Kidney (tissue), 14 donors: ENCODE data around the gene FEV. TPM values are rescaled to one million over a fixed set of nuclear protein-coding genes. Genes with fewer than 3 reads are reported as not detected.

ENCODE experiments used
- DNase-seq, 5 donors: peaks; one replicate each; pipeline ENCODE4 v3.0.0-alpha.2; 2013 to 2020
- FAIRE-seq: peaks from 2 replicates; lab custom pipeline; 2012; peaks lifted over from hg19 to GRCh38; lab: Jason Lieb, UNC
- H3K27ac ChIP-seq, 2 donors: one replicate each; pipeline ENCODE4 v1.7.0; 2013; ENCODE audit warnings: low read depth in 2 of 2, low read length in 2 of 2, inconsistent platforms in 1 of 2
- H3K27me3 ChIP-seq: one replicate; pipeline ENCODE4 v1.7.1; 2013; ENCODE audit warnings: low read length, inconsistent platforms; ENCODE audit not compliant: control insufficient read depth, insufficient read depth
- H3K36me3 ChIP-seq, 3 donors: one replicate each; pipeline versions ENCODE4 v1.7.0 to v1.7.1; 2013; ENCODE audit warnings: low read length in 3 of 3, control low read depth in 1 of 3, inconsistent platforms in 1 of 3; ENCODE audit not compliant: insufficient read depth in 3 of 3, control insufficient read depth in 2 of 3
- H3K4me1 ChIP-seq, 3 donors: one replicate each; pipeline versions ENCODE4 v1.7.0 to v1.7.1; 2013; ENCODE audit warnings: low read length in 3 of 3, inconsistent platforms in 1 of 3, low read depth in 1 of 3; ENCODE audit not compliant: control insufficient read depth in 2 of 3, insufficient read depth in 2 of 3
- H3K4me3 ChIP-seq, 3 donors: one replicate each; pipeline versions ENCODE4 v1.7.0 to v1.8.1; 2013; ENCODE audit warnings: low read length in 3 of 3, control low read depth in 1 of 3, inconsistent platforms in 1 of 3
- H3K9ac ChIP-seq, 3 donors: one replicate each; pipeline versions ENCODE4 v1.7.0 to v1.7.1; 2013; ENCODE audit warnings: low read length in 3 of 3, control low read depth in 1 of 3, inconsistent platforms in 1 of 3
- H3K9me3 ChIP-seq, 3 donors: one replicate each; pipeline versions ENCODE4 v1.7.0 to v1.7.1; 2013; ENCODE audit warnings: low read length in 3 of 3, control low read depth in 1 of 3, inconsistent platforms in 1 of 3; ENCODE audit not compliant: control insufficient read depth in 2 of 3, insufficient read depth in 1 of 3
- CTCF ChIP-seq: IDR thresholded peaks from 3 replicates; pipeline ENCODE4 v1.5.1; 2012; ENCODE audit warnings: mild to moderate bottlenecking, moderate library complexity, borderline replicate concordance; ENCODE audit not compliant: insufficient read depth; ENCODE audit errors: extremely low read depth
- intact Hi-C: fragments of 100-400 bp; cut with DNase I; formaldehyde crosslinking; loops from one replicate; pipeline ENCODE4 v1.11.1; 2022
- polyA plus RNA-seq: library from polyadenylated mRNA; stranded (reverse); fragments of 350-450 nt; fragmentation: Illumina TruSeq; extraction: RNeasy Lipid Tissue Mini Kit (QIAGEN cat#74804); gene quantifications from one replicate; pipeline ENCODE4 v1.2.3, GENCODE V29; 2014; ENCODE audit warnings: low read depth, low replicate concordance; ENCODE audit not compliant: insufficient read depth
- total RNA-seq: library from RNA; stranded (reverse); fragmentation: NEBNext Ultra II Directional; extraction: Animal tissue kit (Norgen Biotek cat#: 25700); gene quantifications from one replicate; pipeline ENCODE4 v1.2.1, GENCODE V29; 2021
- donor health status: control.
- donor health status: control.
- donor health status: control.
- donor health status: control.
- donor health status: control.
- donor health status: DM: yes; HTN: yes; CAD: no.
- donor health status: Normal renal cell carcinoma (clear cell type).

The FEV gene
- total and polyA plus RNA-seq, 2 donors from 2014 or later: not detected

- Histone ChIP-seq H3K9ac (no peak overlapping the region), H3K9me3 (no peaks in the 10 kb centered on the region), H3K27ac (no peak overlapping the region), H3K36me3 (no peaks in the 10 kb centered on the region), H3K27me3 (peaks cover 29% of the 10 kb centered on the region), H3K4me3 (no peak overlapping the region), H3K4me1 (peaks cover 0 to 14% (median 0%) of the 10 kb centered on the region in 3 donors)
- TF ChIP-seq CTCF: no peak
- DNase-seq (peak in 2 of 5 donors; percentile 73 to 89), FAIRE-seq (no peak)
- intact Hi-C loops: no loop called here
Measured at GRCh38 chr2:219001577-219002394, 16.8 kb upstream of the FEV start.

- H3K27ac ChIP-seq: no peak overlapping the region
- H3K9ac ChIP-seq: no peak overlapping the region
- no peak overlapping the region for H3K4me3 ChIP-seq
- peaks cover 0 to 14% (median 0%) of the 10 kb centered on the region in 3 donors for H3K4me1 ChIP-seq
- intact Hi-C loops: no loop called here
- FAIRE-seq: no peak
- no peak for TF ChIP-seq CTCF
- no peaks in the 10 kb centered on the region for H3K9me3 ChIP-seq
- H3K27me3 ChIP-seq: peaks cover 35% of the 10 kb centered on the region
- no peaks in the 10 kb centered on the region for H3K36me3 ChIP-seq
- no peak for DNase-seq
Measured at GRCh38 chr2:219001100-219001576, 16.2 kb upstream of the FEV start.

- Histone ChIP-seq H3K9me3 (no peaks in the 10 kb centered on the region), H3K36me3 (no peaks in the 10 kb centered on the region), H3K27me3 (peaks cover 39% of the 10 kb centered on the region), H3K27ac (no peak overlapping the region), H3K4me3 (no peak overlapping the region), H3K9ac (no peak overlapping the region), H3K4me1 (peaks cover 0 to 17% (median 0%) of the 10 kb centered on the region in 3 donors)
- no peak for TF ChIP-seq CTCF
- intact Hi-C loops: no loop called here
- FAIRE-seq: no peak
- DNase-seq: no peak
Measured at GRCh38 chr2:219000569-219000960, 15.6 kb upstream of the FEV start.
